Melanocyte of skin (primary cell): ENCODE results near the gene ARL14EP. TPM values are rescaled to one million over a fixed set of nuclear protein-coding genes. Genes with fewer than 3 reads are reported as not detected.

Experiments
- total RNA-seq, 2 donors: library from RNA; depleted of rRNA; stranded (reverse); fragments of >200 nt; gene quantifications; 2 replicates each; pipeline ENCODE4 v1.2.3, GENCODE V29; 2012

Gene ARL14EP
- 10 to 100 TPM; 20.3 to 27.2 TPM for total RNA-seq

DNA sequence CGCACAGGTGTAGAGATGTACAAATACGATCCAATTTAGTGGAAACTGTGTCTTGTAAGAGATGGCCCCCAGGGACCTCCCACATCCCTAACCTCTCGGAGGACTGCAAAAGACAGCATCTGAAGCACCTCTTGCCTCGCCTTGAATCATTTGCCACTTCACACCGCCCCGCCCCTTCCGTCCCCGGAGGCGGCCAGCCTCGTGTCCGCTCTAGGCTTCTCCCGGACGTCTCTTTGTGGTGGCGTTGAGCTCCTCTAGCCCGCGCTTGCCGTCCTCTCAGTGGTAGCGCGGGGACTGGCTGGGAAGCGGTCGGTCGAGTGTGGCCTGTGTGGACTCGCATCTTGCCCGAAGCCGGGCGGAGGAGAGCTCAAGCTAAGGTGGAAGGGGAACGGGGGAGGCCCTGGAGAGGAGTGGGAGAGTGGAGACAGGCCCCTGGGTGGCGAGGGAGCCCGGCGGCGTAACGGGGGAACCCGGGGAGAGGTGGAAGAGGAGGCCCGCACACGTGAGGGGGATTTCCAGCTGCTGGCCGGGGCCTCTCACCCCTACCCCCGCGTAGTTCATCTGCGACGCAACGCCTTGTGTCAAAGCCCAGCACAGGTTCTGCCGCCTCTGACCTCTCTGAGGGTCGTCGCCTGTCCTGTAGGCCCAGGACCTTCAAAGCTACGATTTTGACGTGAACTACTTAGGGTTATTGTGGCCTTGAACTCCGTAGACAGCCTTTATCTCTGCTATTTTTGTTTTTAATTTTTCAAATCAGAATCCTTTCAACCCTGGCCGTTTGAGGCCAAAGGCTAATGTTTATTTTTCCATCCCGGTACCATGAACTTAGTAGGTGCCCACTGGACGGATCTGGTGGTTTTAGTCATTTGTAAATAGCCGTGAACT, at the start of gene ARL14EP:
ARL14EP (plus strand) TSS at position 279 of the 885 bp plus-strand sequence. CDS start 7,845 bp downstream, outside the sequence.

Other genes with a start within 250 kb of the ARL14EP start
- not detected for gene FSHB, start 92.1 kb upstream of the ARL14EP start, total RNA-seq